ENCODE data around the gene PDCD6IP. TPM values are rescaled to one million over a fixed set of nuclear protein-coding genes. Genes with fewer than 3 reads are reported as not detected.

PDCD6IP gene
- total RNA-seq, 4 donors from 2014 or later: 74.3 to 317 (median 164) TPM

DNA sequence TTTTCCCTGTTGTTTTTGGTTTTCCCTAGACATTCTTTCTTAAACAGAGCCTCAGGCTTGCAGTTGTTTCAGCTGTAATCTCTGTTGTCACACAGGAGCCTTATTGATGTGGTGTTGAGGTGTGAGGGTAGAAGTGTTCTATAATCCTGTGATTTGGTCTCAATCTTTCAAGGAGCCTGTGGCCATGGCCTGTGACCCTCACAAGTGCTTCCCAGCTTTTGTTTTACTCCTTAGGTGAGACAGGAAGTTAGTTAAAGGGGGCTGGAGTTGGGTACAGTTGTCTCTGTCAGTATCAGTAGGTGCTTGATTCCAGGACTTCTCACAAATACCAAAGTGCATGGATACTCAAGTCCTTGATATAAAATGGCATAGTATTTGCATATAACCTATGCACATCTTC lies 77.2 kb downstream of the PDCD6IP start:
- Histone ChIP-seq H3K9me3 (no peaks in the 10 kb centered on the region), H3K36me3 (no peaks in the 10 kb centered on the region), H3K4me3 (no peak overlapping the region), H3K27me3 (no peaks in the 10 kb centered on the region), H3K4me1 (no peaks in the 10 kb centered on the region), H3K27ac (no peak overlapping the region)
- no peak for TF ChIP-seq POLR2A (IDR thresholded peaks at IDR 0.05)
- TF ChIP-seq, protein P1, sequence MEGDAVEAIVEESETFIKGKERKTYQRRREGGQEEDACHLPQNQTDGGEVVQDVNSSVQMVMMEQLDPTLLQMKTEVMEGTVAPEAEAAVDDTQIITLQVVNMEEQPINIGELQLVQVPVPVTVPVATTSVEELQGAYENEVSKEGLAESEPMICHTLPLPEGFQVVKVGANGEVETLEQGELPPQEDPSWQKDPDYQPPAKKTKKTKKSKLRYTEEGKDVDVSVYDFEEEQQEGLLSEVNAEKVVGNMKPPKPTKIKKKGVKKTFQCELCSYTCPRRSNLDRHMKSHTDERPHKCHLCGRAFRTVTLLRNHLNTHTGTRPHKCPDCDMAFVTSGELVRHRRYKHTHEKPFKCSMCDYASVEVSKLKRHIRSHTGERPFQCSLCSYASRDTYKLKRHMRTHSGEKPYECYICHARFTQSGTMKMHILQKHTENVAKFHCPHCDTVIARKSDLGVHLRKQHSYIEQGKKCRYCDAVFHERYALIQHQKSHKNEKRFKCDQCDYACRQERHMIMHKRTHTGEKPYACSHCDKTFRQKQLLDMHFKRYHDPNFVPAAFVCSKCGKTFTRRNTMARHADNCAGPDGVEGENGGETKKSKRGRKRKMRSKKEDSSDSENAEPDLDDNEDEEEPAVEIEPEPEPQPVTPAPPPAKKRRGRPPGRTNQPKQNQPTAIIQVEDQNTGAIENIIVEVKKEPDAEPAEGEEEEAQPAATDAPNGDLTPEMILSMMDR (IDR thresholded peaks at IDR 0.05): no peak
- intact Hi-C loops (cut with DNase I; ENCODE audit: low total_unique reads): no loop called here
- no peak for DNase-seq

DNA sequence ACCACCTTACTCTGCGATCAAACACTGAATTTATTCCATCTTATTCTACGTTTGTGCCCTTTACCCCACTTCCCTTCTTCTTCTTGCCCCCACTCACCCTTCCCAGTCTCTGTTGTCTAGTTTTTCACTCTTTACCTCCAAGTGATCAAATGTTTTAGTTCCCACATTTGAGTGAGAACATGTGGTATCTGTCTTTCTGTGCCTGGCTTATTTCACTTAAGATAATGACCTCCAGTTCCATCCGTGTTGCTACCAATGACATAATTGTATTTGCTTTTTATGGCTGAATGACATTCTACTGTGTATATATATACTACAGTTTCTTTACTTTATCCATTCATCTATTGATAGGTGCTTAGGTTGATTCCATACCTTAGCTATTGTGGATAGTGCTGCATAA lies 78.8 kb downstream of the PDCD6IP start:
- no peak overlapping the region for H3K27ac ChIP-seq
- TF ChIP-seq POLR2A (IDR thresholded peaks at IDR 0.05): no peak
- TF ChIP-seq, protein P1 (IDR thresholded peaks at IDR 0.05): no peak
- intact Hi-C loops (cut with DNase I; ENCODE audit: low total_unique reads): no loop called here
- no peaks in the 10 kb centered on the region for H3K9me3 ChIP-seq
- no peaks in the 10 kb centered on the region for H3K4me1 ChIP-seq
- H3K4me3 ChIP-seq: no peak overlapping the region
- no peaks in the 10 kb centered on the region for H3K36me3 ChIP-seq
- no peaks in the 10 kb centered on the region for H3K27me3 ChIP-seq
- no peak for DNase-seq

DNA sequence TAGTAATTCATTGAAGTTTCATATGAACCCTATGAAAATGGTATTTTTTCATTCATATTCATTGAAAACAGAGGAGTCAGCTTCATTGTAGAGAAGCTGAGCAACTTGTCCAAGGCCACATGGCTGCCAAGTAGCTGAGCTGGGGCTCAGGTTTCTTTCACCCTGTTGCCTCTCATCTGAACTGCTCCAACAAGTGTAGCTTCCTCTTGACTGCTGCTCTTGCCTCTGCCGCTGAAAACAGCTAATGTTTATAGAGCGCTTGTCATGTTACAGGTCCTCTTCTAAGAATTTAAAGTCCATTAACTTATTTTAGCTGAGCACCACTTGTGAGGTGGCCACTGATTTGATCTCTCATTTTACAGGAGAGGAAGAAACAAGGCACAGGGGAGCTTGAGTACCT lies 81.1 kb downstream of the PDCD6IP start:
- no peaks in the 10 kb centered on the region for H3K4me1 ChIP-seq
- no peaks in the 10 kb centered on the region for H3K9me3 ChIP-seq
- DNase-seq: no peak
- no peak overlapping the region for H3K4me3 ChIP-seq
- no peak overlapping the region for H3K27ac ChIP-seq
- no peaks in the 10 kb centered on the region for H3K27me3 ChIP-seq
- intact Hi-C loops (cut with DNase I; ENCODE audit: low total_unique reads): no loop called here
- no peaks in the 10 kb centered on the region for H3K36me3 ChIP-seq
- TF ChIP-seq, protein P1 (IDR thresholded peaks at IDR 0.05): no peak
- no peak for TF ChIP-seq POLR2A (IDR thresholded peaks at IDR 0.05)

DNA sequence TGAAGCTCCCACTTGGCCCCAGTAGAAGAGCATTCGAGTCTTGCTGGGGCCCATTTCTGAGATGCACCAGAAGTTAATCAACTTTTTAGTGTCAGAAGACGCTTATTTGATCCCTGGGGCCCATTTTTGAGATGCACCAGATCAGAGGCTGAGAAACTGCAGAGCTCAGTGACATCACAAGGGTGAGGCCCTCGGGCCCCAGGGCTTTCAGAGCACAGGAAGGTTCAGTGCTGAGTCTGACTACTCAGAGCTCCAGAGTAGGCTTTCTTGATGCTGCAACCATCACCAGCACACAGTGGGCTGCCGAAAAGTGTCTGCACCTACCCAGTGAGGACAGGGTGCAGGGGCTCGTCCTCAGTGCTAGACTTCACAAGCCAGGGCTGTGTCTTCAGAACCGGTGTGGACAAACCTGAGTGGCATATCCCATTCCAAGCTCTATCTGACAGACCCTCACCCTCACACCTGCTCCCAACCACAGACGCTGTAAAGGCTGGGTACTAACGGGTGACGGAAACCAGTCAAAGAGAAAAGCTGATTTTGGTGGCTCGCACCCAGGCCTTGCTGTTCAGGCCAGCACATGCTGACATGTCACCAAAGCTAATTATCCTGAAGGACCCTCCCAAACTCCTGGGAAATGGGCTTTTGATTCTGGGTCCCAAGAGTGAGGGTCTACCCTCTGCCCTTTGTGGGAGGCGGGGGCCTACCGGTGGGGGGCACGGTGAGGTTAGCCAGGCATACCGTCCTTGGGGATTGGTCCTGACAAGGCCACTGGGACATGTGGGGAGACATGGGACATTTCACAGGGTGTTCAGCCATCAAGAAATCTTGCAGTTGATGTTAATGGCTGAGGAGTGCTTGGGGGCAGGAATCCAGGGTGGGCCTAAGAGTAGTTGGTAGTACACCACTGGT lies 83.0 kb downstream of the PDCD6IP start:
- intact Hi-C loops (cut with DNase I; ENCODE audit: low total_unique reads): no loop called here
- Histone ChIP-seq H3K9me3 (no peaks in the 10 kb centered on the region), H3K27ac (no peak overlapping the region), H3K4me3 (no peak overlapping the region), H3K27me3 (no peaks in the 10 kb centered on the region), H3K4me1 (no peaks in the 10 kb centered on the region), H3K36me3 (no peaks in the 10 kb centered on the region)
- no peak for DNase-seq
- no peak for TF ChIP-seq POLR2A (IDR thresholded peaks at IDR 0.05)
- TF ChIP-seq, protein P1 (IDR thresholded peaks at IDR 0.05): no peak

DNA sequence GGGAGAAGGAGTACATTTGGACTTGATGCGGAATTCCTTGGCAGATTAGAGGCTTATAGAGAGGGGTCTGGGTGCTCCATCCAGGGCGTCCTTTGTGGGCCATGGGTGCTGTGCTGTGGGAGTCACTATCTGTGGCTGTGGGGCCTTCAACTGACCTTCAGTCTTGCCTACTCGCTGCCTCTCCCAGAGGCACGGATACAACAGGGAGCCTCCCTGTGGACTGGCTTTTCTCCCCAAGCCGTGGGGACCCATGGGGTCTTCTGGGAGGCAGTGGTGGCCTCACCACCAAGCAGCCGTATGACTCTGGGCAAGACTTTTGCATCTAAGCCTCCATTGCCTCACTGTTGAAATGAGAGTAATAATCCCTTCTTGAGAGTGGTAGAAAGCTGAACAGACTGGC lies 83.9 kb downstream of the PDCD6IP start:
- H3K9me3 ChIP-seq: no peaks in the 10 kb centered on the region
- no peak for DNase-seq
- H3K4me3 ChIP-seq: no peak overlapping the region
- H3K4me1 ChIP-seq: no peaks in the 10 kb centered on the region
- H3K27me3 ChIP-seq: no peaks in the 10 kb centered on the region
- H3K27ac ChIP-seq: no peak overlapping the region
- intact Hi-C loops (cut with DNase I; ENCODE audit: low total_unique reads): no loop called here
- TF ChIP-seq, protein P1 (IDR thresholded peaks at IDR 0.05): no peak
- no peaks in the 10 kb centered on the region for H3K36me3 ChIP-seq
